Stimulated activated CD4-positive, alpha-beta T cell treated with anti-CD3 and anti-CD28 coated beads, Interleukin-4, amount 100 ng/mL, for 48 hours (primary cell): ENCODE data around the gene NEK7.
"Not testable (repeated sequence)": the region's sequence is repeated elsewhere in the genome, so short reads cannot be mapped to it uniquely, and the experiment has no call there.

ENCODE experiments used
- DNase-seq, 2 donors: peaks; one replicate each; pipeline ENCODE4 v3.0.0-alpha.2; 2020; ENCODE audit warnings: low read depth in 2 of 2

NEK7 gene

GRCh38 chr1:198171667-198172540 lies 15.1 kb downstream of the NEK7 start:
- no peak for DNase-seq

GRCh38 chr1:198173832-198174231 lies 17.0 kb downstream of the NEK7 start:
- no peak for DNase-seq

- DNase-seq = no peak
Observed at GRCh38 chr1:198174297-198174696, 17.5 kb downstream of the NEK7 start.

GRCh38 chr1:198175423-198176170 lies 18.8 kb downstream of the NEK7 start:
- DNase-seq = no peak

- no peak for DNase-seq
Observed at GRCh38 chr1:198176179-198176578, 19.4 kb downstream of the NEK7 start.

- no peak for DNase-seq
Observed at GRCh38 chr1:198177546-198177945, 20.7 kb downstream of the NEK7 start.

GRCh38 chr1:198178615-198179014 lies 21.8 kb downstream of the NEK7 start:
- DNase-seq = no peak

- DNase-seq = no peak
Observed at GRCh38 chr1:198179556-198179981, 22.8 kb downstream of the NEK7 start.

- no peak for DNase-seq
Observed at GRCh38 chr1:198183605-198184004, 26.8 kb downstream of the NEK7 start.

GRCh38 chr1:198184516-198184915 lies 27.7 kb downstream of the NEK7 start:
- no peak for DNase-seq

GRCh38 chr1:198185146-198185545 lies 28.3 kb downstream of the NEK7 start:
- DNase-seq = no peak

- DNase-seq = no peak
Observed at GRCh38 chr1:198185759-198186158, 29.0 kb downstream of the NEK7 start.

GRCh38 chr1:198186916-198187580 lies 30.2 kb downstream of the NEK7 start:
- no peak for DNase-seq

GRCh38 chr1:198187973-198188588 lies 31.3 kb downstream of the NEK7 start:
- DNase-seq = no peak

- DNase-seq = no peak
Observed at GRCh38 chr1:198191117-198191516, 34.3 kb downstream of the NEK7 start.

- DNase-seq = not testable (repeated sequence)
Observed at GRCh38 chr1:198193871-198194270, 37.1 kb downstream of the NEK7 start.

GRCh38 chr1:198196630-198197029 lies 39.8 kb downstream of the NEK7 start:
- DNase-seq = no peak

GRCh38 chr1:198197285-198197684 lies 40.5 kb downstream of the NEK7 start:
- no peak for DNase-seq

GRCh38 chr1:198199105-198199504 lies 42.3 kb downstream of the NEK7 start:
- DNase-seq = no peak

- peak; percentile 16 to 44 for DNase-seq
Observed at GRCh38 chr1:198201956-198202784, 45.4 kb downstream of the NEK7 start.

GRCh38 chr1:198203434-198203833 lies 46.6 kb downstream of the NEK7 start:
- DNase-seq = no peak
